Endothelial cell of umbilical vein (primary cell): ENCODE data around the gene KRT86.

Experiments
- CTCF ChIP-seq, 2 donors: IDR thresholded peaks; 1 replicate in 1 of 2; 2 replicates in 1 of 2; pipeline ENCODE4 v1.5.1; 2011; ENCODE audit warnings: low read length in 2 of 2, mild to moderate bottlenecking in 2 of 2, moderate library complexity in 2 of 2, control low read depth in 1 of 2, inconsistent platforms in 1 of 2, low read depth in 1 of 2; ENCODE audit not compliant: insufficient read depth in 1 of 2; ENCODE audit errors: extremely low read depth in 1 of 2
- POLR2A ChIP-seq: IDR thresholded peaks from 2 replicates; pipeline ENCODE4 v1.6.1; 2012; ENCODE audit warnings: low read depth, mild to moderate bottlenecking, control low read depth, low read length

DNA sequence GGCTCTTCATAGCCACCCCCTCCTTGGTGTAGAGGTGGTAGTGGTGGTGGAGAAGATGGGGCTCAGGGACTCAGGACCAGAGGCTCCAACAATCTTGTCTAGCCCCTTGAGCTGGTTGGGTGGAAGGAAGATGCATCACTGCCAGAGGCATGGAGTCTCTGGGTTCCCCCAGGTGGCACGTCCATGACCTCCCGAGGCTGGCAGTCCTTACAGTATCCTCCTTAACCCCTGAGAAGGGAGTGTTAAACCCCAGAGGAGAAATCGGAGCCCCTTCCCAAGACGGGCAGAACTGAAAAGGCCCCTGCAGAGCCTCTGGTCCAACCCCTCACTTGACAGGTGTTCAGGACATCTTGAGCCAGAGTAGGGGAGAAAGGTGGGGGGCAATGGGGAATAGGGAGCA is 37.6 kb downstream of the KRT86 start:
- TF ChIP-seq CTCF (IDR thresholded peaks at IDR 0.05; ENCODE audit: extremely low read depth in 1 of 2, insufficient read depth in 1 of 2, low read depth in 1 of 2, low read length in 2 of 2) (no peak), POLR2A (no peak)
